B cell (primary cell): ENCODE results near the gene ARHGDIB. TPM values are rescaled to one million over a fixed set of nuclear protein-coding genes. Genes with fewer than 3 reads are reported as not detected.

ENCODE experiments used
- ATAC-seq: fragments of 200-7000 bp; cut with Tn5 transposase; one replicate; pipeline ENCODE4 v1.10.0; 2021; ENCODE audit warnings: low read depth, mild to moderate bottlenecking, moderate number of reproducible peaks, moderate library complexity
- CTCF ChIA-PET: fragments of 350-600 bp; sonication (Branson Sonifier 250); formaldehyde crosslinking; loops from one replicate; lab custom pipeline; 2021; ENCODE audit warnings: antibody characterized with exemption, inconsistent platforms; lab: Charles Lee
- POLR2A ChIA-PET: fragments of 350-600 bp; sonication (Branson Sonifier 250); formaldehyde crosslinking; loops from one replicate; lab custom pipeline; 2021; ENCODE audit warnings: antibody characterized with exemption; lab: Charles Lee
- DNase-seq: peaks from one replicate; pipeline ENCODE4 v3.0.0; 2013
- H2AFZ ChIP-seq: 2 replicates; pipeline ENCODE4 v1.6.1; 2012; ENCODE audit warnings: mild to moderate bottlenecking, low read depth, low read length; ENCODE audit not compliant: insufficient read depth, poor library complexity, severe bottlenecking
- H3K27ac ChIP-seq, 2 donors: 1 replicate in 1 of 2; 2 replicates in 1 of 2; pipeline ENCODE4 v1.5.1; 2012 to 2013; ENCODE audit warnings: low read length in 2 of 2, mild to moderate bottlenecking in 2 of 2, moderate library complexity in 1 of 2
- H3K27me3 ChIP-seq, 4 experiments: fragments of 200-600 bp in 1 of 4; sonication (generic) in 1 of 4; replicated peaks in 1 of 4; 1 replicate in 2 of 4; 2 replicates in 2 of 4; pipeline versions ENCODE4 v1.6.1 to v1.7.0; 2013 to 2016; ENCODE audit warnings: low read length in 3 of 4, mild to moderate bottlenecking in 2 of 4, mixed read lengths in 1 of 4, moderate library complexity in 1 of 4; ENCODE audit not compliant: insufficient read depth in 4 of 4, control insufficient read depth in 3 of 4; ENCODE audit errors: control extremely low read depth in 1 of 4
- H3K36me3 ChIP-seq, 2 experiments: replicated peaks in 1 of 2; 1 replicate in 1 of 2; 2 replicates in 1 of 2; pipeline versions ENCODE4 v1.6.1 to v1.7.1; 2013; ENCODE audit warnings: low read length in 1 of 2; ENCODE audit not compliant: insufficient read depth in 2 of 2, control insufficient read depth in 1 of 2; ENCODE audit errors: control extremely low read depth in 1 of 2, extremely low read depth in 1 of 2
- H3K4me1 ChIP-seq, 2 donors: fragments of 200-600 bp in 1 of 2; sonication (generic) in 1 of 2; 1 replicate in 1 of 2; 2 replicates in 1 of 2; pipeline versions ENCODE4 v1.5.1 to v1.6.1; 2013 to 2017; ENCODE audit warnings: low read length in 2 of 2; ENCODE audit not compliant: control insufficient read depth in 2 of 2, insufficient read depth in 2 of 2
- H3K4me2 ChIP-seq: replicated peaks from 2 replicates; pipeline ENCODE3; 2012; ENCODE audit warnings: mild to moderate bottlenecking, low read depth, low read length; ENCODE audit not compliant: poor library complexity, severe bottlenecking
- H3K4me3 ChIP-seq, 5 experiments: fragments of 200-600 bp in 1 of 5; sonication (generic) in 1 of 5; 1 replicate in 3 of 5; 2 replicates in 2 of 5; pipeline versions ENCODE4 v1.5.1 to v1.7.0; 2011 to 2016; ENCODE audit warnings: low read length in 4 of 5, mild to moderate bottlenecking in 4 of 5, low read depth in 2 of 5, control low read depth in 1 of 5, moderate library complexity in 1 of 5; ENCODE audit not compliant: insufficient read depth in 1 of 5; ENCODE audit errors: control extremely low read depth in 1 of 5, extremely low read depth in 1 of 5
- H3K79me2 ChIP-seq: fragments of 200-600 bp; sonication (generic); one replicate; pipeline ENCODE4 v1.6.0; 2016; ENCODE audit warnings: low read length; ENCODE audit not compliant: control insufficient read depth, insufficient read depth
- H3K9ac ChIP-seq: fragments of 200-600 bp; sonication (generic); 2 replicates; pipeline ENCODE4 v1.6.1; 2017; ENCODE audit warnings: mild to moderate bottlenecking, low read length, moderate library complexity
- H3K9me3 ChIP-seq, 3 donors: one replicate each; pipeline versions ENCODE4 v1.6.1 to v1.7.1; 2013; ENCODE audit warnings: low read length in 2 of 3; ENCODE audit not compliant: control insufficient read depth in 2 of 3, insufficient read depth in 1 of 3; ENCODE audit errors: control extremely low read depth in 1 of 3
- H4K20me1 ChIP-seq: 2 replicates; pipeline ENCODE4 v1.6.0; 2012; ENCODE audit warnings: mild to moderate bottlenecking, low read length; ENCODE audit not compliant: insufficient read depth, control insufficient read depth, poor library complexity, severe bottlenecking
- H3K27ac Mint-ChIP-seq: one replicate; pipeline ENCODE4 v1.8.0; 2021; ENCODE audit warnings: mixed read lengths
- H3K27me3 Mint-ChIP-seq: one replicate; pipeline ENCODE4 v1.8.0; 2021; ENCODE audit warnings: mixed read lengths
- H3K4me1 Mint-ChIP-seq: one replicate; pipeline ENCODE4 v1.8.0; 2021; ENCODE audit warnings: mixed read lengths
- H3K4me3 Mint-ChIP-seq: one replicate; pipeline ENCODE4 v1.8.0; 2021; ENCODE audit warnings: mixed read lengths
- H3K9me3 Mint-ChIP-seq: one replicate; pipeline ENCODE4 v1.8.0; 2022; ENCODE audit warnings: mixed read lengths; ENCODE audit not compliant: insufficient read depth
- CTCF ChIP-seq: fragments of 200-600 bp; IDR thresholded peaks from one replicate; pipeline ENCODE4 v1.8.0; 2022; ENCODE audit warnings: antibody characterized with exemption, mild to moderate bottlenecking
- EZH2 ChIP-seq: IDR thresholded peaks from 2 replicates; pipeline ENCODE4 v1.6.1; 2012; ENCODE audit warnings: borderline replicate concordance, low read depth, mild to moderate bottlenecking, moderate library complexity, low read length; ENCODE audit not compliant: insufficient read depth, poor library complexity, severe bottlenecking
- WGBS: methylation state at CpG from one replicate; pipeline ENCODE4 v1.1.5; 2013; ENCODE audit warnings: missing lambda C conversion rate; ENCODE audit not compliant: insufficient coverage; 5-methylcytosine and 5-hydroxymethylcytosine counted together
- intact Hi-C: fragments of 100-400 bp; cut with micrococcal nuclease; formaldehyde crosslinking; loops from one replicate; pipeline ENCODE4 v1.10.0; 2022
- polyA plus RNA-seq: library from polyadenylated mRNA; depleted of rRNA; stranded (reverse); fragments of >200 nt; gene quantifications from 2 replicates; pipeline ENCODE4 v1.2.3, GENCODE V29; 2012
- total RNA-seq, 2 donors: library from RNA; stranded (reverse); fragments of 120-200 nt in 1 of 2; gene quantifications; 1 replicate in 1 of 2; 2 replicates in 1 of 2; pipeline versions ENCODE4 v1.2.3 to v1.2.4, GENCODE V29; 2013 to 2022

Gene ARHGDIB
- total and polyA plus RNA-seq, 2 donors (not counting 1 experiment from before 2014, with no cell fraction given), result 514 to 826 TPM

DNA sequence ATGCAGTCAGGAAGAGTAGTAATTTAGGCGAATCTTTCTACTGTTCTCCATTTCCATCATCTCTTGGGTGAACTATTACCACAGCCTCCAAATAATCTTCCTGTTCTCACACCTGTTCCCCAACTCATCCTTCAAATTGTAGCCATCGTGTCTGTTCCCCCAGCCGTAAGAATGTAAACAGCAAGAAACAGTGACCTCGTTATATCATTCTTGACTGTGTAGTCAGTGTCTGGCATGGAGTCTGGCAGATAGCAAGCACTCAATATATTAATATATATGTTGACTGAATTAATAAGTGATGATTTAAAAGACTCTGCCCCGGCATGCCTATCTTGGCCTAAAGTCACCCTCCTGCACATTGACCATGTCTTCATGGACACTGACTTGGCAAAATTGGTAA, 31.7 kb upstream of the ARHGDIB start:
- Histone ChIP-seq H4K20me1 (no peaks in the 10 kb centered on the region), H3K79me2 (peaks cover 30% of the 10 kb centered on the region), H3K4me2 (peak overlapping the region; percentile 30), H3K9me3 (peaks cover 0 to 5% (median 0%) of the 10 kb centered on the region in 3 donors), H3K4me3 (no peak overlapping the region), H2AFZ (peak overlapping the region; percentile 31), H3K9ac (no peak overlapping the region), H3K4me1 (peaks cover 52 to 57% of the 10 kb centered on the region in 2 donors), H3K36me3 (no peaks in the 10 kb centered on the region), H3K27me3 (no peaks in the 10 kb centered on the region), H3K27ac (peak overlapping the region; percentile 15 to 23)
- intact Hi-C loops, result loop anchor here (1.0 to 10.0 kb wide), 2 partner anchors 32 to 272 kb away; partner anchors contain the start of gene ARHGDIB
- TF ChIP-seq EZH2 (no peak), CTCF (no peak)
- peaks cover 66% of the 10 kb centered on the region for H3K4me1 Mint-ChIP-seq
- POLR2A ChIA-PET, result no interaction called here
- DNase-seq (no peak), ATAC-seq (no peak)
- no peak overlapping the region for H3K4me3 Mint-ChIP-seq
- H3K9me3 Mint-ChIP-seq, result peaks cover 3% of the 10 kb centered on the region
- no CpG with 5 or more reads among the region's 5 CpGs for WGBS
- peak overlapping the region; percentile 39 for H3K27ac Mint-ChIP-seq
- no peaks in the 10 kb centered on the region for H3K27me3 Mint-ChIP-seq
- CTCF ChIA-PET, result interaction anchor here (0.8 to 6.0 kb wide), 9 partner anchors 22 to 269 kb away, joined by 3 to 192 read pairs (median 3); partner anchors contain the start of genes ART4, ERP27 and RERG

GRCh38 chr12:14992673-14993072, 31.3 kb upstream of the ARHGDIB start:
- intact Hi-C loops, result loop anchor here (1.0 to 10.0 kb wide), 2 partner anchors 31 to 272 kb away; partner anchors contain the start of gene ARHGDIB
- peak overlapping the region; percentile 31 for H2AFZ ChIP-seq
- H3K9me3 Mint-ChIP-seq, result peaks cover 3% of the 10 kb centered on the region
- H3K27ac ChIP-seq, result peak overlapping the region in 1 of 2 donors; percentile 23
- WGBS, result 100% methylated on average over 1 of the region's 3 CpGs
- CTCF ChIA-PET, result interaction anchor here (0.9 to 6.0 kb wide), 6 partner anchors 21 to 215 kb away, joined by 3 to 192 read pairs (median 4); partner anchors contain the start of genes ART4 and ERP27
- DNase-seq (no peak), ATAC-seq (no peak)
- no peaks in the 10 kb centered on the region for H4K20me1 ChIP-seq
- no peak overlapping the region for H3K4me3 ChIP-seq
- H3K4me1 Mint-ChIP-seq, result peaks cover 70% of the 10 kb centered on the region
- peak overlapping the region; percentile 39 for H3K27ac Mint-ChIP-seq
- POLR2A ChIA-PET, result no interaction called here
- H3K36me3 ChIP-seq, result no peaks in the 10 kb centered on the region
- H3K27me3 Mint-ChIP-seq, result no peaks in the 10 kb centered on the region
- H3K9ac ChIP-seq, result no peak overlapping the region
- peaks cover 30% of the 10 kb centered on the region for H3K79me2 ChIP-seq
- no peak overlapping the region for H3K4me3 Mint-ChIP-seq
- no peaks in the 10 kb centered on the region for H3K27me3 ChIP-seq
- TF ChIP-seq EZH2, result no peak
- TF ChIP-seq CTCF, result no peak
- H3K4me1 ChIP-seq, result peaks cover 53 to 60% of the 10 kb centered on the region in 2 donors
- peaks cover 0 to 5% (median 0%) of the 10 kb centered on the region in 3 donors for H3K9me3 ChIP-seq
- H3K4me2 ChIP-seq, result peak overlapping the region; percentile 30
